K562 (cell line): ENCODE data around the gene FRAT2. TPM values are rescaled to one million over a fixed set of nuclear protein-coding genes. Genes with fewer than 3 reads are reported as not detected.
A peak's percentile ranks its signal among the peaks of the same experiment; 100 is the strongest.

Experiments used
- ATF7 ChIP-seq: fragments of 450-650 bp; IDR thresholded peaks from 2 replicates; pipeline ENCODE4 v1.7.1; 2014; ENCODE audit warnings: mild to moderate bottlenecking, moderate library complexity
- BCOR ChIP-seq: fragments of 450-650 bp; IDR thresholded peaks from 2 replicates; pipeline ENCODE4 v1.6.1; 2016
- CHD1 ChIP-seq: fragments of 200-600 bp; sonication (generic); IDR thresholded peaks from one replicate; pipeline ENCODE4 v1.6.1; 2012; ENCODE audit warnings: mild to moderate bottlenecking, moderate library complexity, low read length, inconsistent platforms
- HNRNPLL ChIP-seq: fragments of 200-400 bp; formaldehyde crosslinking; IDR thresholded peaks from 2 replicates; pipeline ENCODE4 v1.6.1; 2017; ENCODE audit warnings: low read length, low read depth, mild to moderate bottlenecking; ENCODE audit not compliant: poor library complexity, severe bottlenecking
- JUND ChIP-seq, 2 experiments: IDR thresholded peaks; 2 replicates in 1 of 2; 3 replicates in 1 of 2; pipeline ENCODE4 v1.6.1; 2011; ENCODE audit warnings: borderline replicate concordance in 2 of 2, low read depth in 2 of 2, low read length in 2 of 2, improper control_type of control experiment in 1 of 2, missing biosample characterization in 1 of 2, missing genetic modification characterization in 1 of 2, missing genetic modification reagents in 1 of 2
- MBD2 ChIP-seq: sonication (generic); IDR thresholded peaks from 2 replicates; pipeline ENCODE4 v1.6.1; 2016; ENCODE audit warnings: low read depth, borderline replicate concordance
- NCOA1 ChIP-seq: fragments of 450-650 bp; IDR thresholded peaks from 2 replicates; pipeline ENCODE4 v1.6.1; 2016; ENCODE audit warnings: low read depth
- NCOA6 ChIP-seq: fragments of 450-650 bp; IDR thresholded peaks from 2 replicates; pipeline ENCODE4 v1.6.1; 2017; ENCODE audit warnings: mild to moderate bottlenecking
- NELFE ChIP-seq: IDR thresholded peaks from 2 replicates; pipeline ENCODE4 v1.6.1; 2011; ENCODE audit warnings: mild to moderate bottlenecking; ENCODE audit not compliant: insufficient read depth, insufficient read length
- RBBP5 ChIP-seq: fragments of 200-600 bp; sonication (generic); IDR thresholded peaks from 2 replicates; pipeline ENCODE4 v1.6.1; 2012; ENCODE audit warnings: borderline replicate concordance, mild to moderate bottlenecking, low read length, control low read depth, inconsistent platforms; ENCODE audit not compliant: insufficient read depth, poor library complexity, severe bottlenecking
- UBTF ChIP-seq, 2 experiments: IDR thresholded peaks; 2 replicates each; pipeline ENCODE4 v1.6.1; 2012; ENCODE audit warnings: improper control_type of control experiment in 2 of 2, low read depth in 2 of 2, low read length in 2 of 2, borderline replicate concordance in 1 of 2
- ZNF133 ChIP-seq: fragments of 250-450 bp; sonication (Bioruptor Pico); IDR thresholded peaks from 2 replicates; pipeline ENCODE4 v1.4.0; 2020; ENCODE audit warnings: mild to moderate bottlenecking
- ZNF431 ChIP-seq: sonication (generic); formaldehyde crosslinking; IDR thresholded peaks from 2 replicates; pipeline ENCODE4 v1.8.0; 2022; ENCODE audit warnings: mild to moderate bottlenecking, missing genetic modification reagents
- polyA plus RNA-seq, 8 experiments: library from polyadenylated mRNA; depleted of rRNA in 4 of 8; stranded (reverse) in 5 of 8; unstranded in 3 of 8; fragments of >200 nt; fragmentation: Nextera tagmentation in 2 of 8; fragmentation: Illumina TruSeq in 1 of 8; extraction: Ambion mirVana in 2 of 8; extraction: Trizol in 1 of 8; gene quantifications; 2 replicates each; pipeline versions ENCODE4 v1.2.1 to v1.2.3, GENCODE V29; 2011 to 2014; ENCODE audit warnings: inconsistent platforms in 1 of 8, missing spikeins in 1 of 8
- total RNA-seq, 7 experiments: library from RNA; depleted of rRNA in 6 of 7; stranded (reverse); fragments of >200 nt in 6 of 7; fragmentation: Illumina TruSeq in 2 of 7; extraction: Trizol in 2 of 7; gene quantifications; 2 replicates each; pipeline versions ENCODE4 v1.2.1 to v1.2.3, GENCODE V29; 2011 to 2021; ENCODE audit warnings: low replicate concordance in 1 of 7
- TF ChIP-seq, protein P1 (sequence below), 3 experiments: IDR thresholded peaks in 2 of 3; conservative IDR thresholded peaks in 1 of 3; 2 replicates each; pipeline ENCODE4 v1.5.1; 2011 to 2012; ENCODE audit warnings: low read length in 3 of 3, mild to moderate bottlenecking in 3 of 3, control low read depth in 2 of 3, improper control_type of control experiment in 1 of 3, inconsistent platforms in 1 of 3, low read depth in 1 of 3, mixed read lengths in 1 of 3, moderate library complexity in 1 of 3; ENCODE audit not compliant: insufficient read depth in 2 of 3

The FRAT2 gene
- total and polyA plus RNA-seq, 9 of the 15 experiments (the other 6 are each of a cell fraction or from before 2014, with no cell fraction given): 4.3 to 31.7 (median 19.5) TPM

GRCh38 chr10:97333601-97334369 lies 744 bp downstream of the FRAT2 start (continued):
- TF ChIP-seq UBTF (IDR thresholded peaks at IDR 0.05; ENCODE audit: borderline replicate concordance in 1 of 2, low read depth in 2 of 2, low read length in 2 of 2): peak; percentile 48 to 79; a peak in 1 of 4 replicates
- TF ChIP-seq ATF7: 0 out of 2 replicates have a peak, but pooled peaks have one; percentile 56
- TF ChIP-seq RBBP5: peak; percentile 64
- TF ChIP-seq NCOA1: no peak
- no peak for TF ChIP-seq NCOA6
- TF ChIP-seq ZNF133 (CRISPR knock-in tag): no peak
- no peak for TF ChIP-seq BCOR
- no peak for TF ChIP-seq NELFE
- peak; percentile 39; the same call in 1 of the 2 replicates for TF ChIP-seq JUND (IDR thresholded peaks at IDR 0.05; ENCODE audit: borderline replicate concordance, low read depth, low read length)
- no peak for TF ChIP-seq JUND (tag; IDR thresholded peaks at IDR 0.05; ENCODE audit: borderline replicate concordance, low read depth, low read length)
- TF ChIP-seq, protein P1, sequence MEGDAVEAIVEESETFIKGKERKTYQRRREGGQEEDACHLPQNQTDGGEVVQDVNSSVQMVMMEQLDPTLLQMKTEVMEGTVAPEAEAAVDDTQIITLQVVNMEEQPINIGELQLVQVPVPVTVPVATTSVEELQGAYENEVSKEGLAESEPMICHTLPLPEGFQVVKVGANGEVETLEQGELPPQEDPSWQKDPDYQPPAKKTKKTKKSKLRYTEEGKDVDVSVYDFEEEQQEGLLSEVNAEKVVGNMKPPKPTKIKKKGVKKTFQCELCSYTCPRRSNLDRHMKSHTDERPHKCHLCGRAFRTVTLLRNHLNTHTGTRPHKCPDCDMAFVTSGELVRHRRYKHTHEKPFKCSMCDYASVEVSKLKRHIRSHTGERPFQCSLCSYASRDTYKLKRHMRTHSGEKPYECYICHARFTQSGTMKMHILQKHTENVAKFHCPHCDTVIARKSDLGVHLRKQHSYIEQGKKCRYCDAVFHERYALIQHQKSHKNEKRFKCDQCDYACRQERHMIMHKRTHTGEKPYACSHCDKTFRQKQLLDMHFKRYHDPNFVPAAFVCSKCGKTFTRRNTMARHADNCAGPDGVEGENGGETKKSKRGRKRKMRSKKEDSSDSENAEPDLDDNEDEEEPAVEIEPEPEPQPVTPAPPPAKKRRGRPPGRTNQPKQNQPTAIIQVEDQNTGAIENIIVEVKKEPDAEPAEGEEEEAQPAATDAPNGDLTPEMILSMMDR (IDR thresholded peaks at IDR 0.05 in 2 of 3, conservative IDR thresholded peaks at IDR 0.05 in 1 of 3; ENCODE audit: insufficient read depth in 2 of 3, low read depth in 1 of 3, low read length in 3 of 3): no peak
- no peak for TF ChIP-seq MBD2
- TF ChIP-seq CHD1: peak; percentile 75
- TF ChIP-seq HNRNPLL: peak; percentile 7
- peak; percentile 44 for TF ChIP-seq ZNF431 (CRISPR knock-in tag)
